Stromal cell of bone marrow (primary cell): Measurements from ENCODE around the gene FAM20C.
"Not testable (repeated sequence)": the region's sequence is repeated elsewhere in the genome, so short reads cannot be mapped to it uniquely, and the experiment has no call there.

ENCODE experiments used
- DNase-seq: peaks from one replicate; pipeline ENCODE4 v3.0.0-alpha.2; 2012; ENCODE audit warnings: low read depth

Gene FAM20C

DNA sequence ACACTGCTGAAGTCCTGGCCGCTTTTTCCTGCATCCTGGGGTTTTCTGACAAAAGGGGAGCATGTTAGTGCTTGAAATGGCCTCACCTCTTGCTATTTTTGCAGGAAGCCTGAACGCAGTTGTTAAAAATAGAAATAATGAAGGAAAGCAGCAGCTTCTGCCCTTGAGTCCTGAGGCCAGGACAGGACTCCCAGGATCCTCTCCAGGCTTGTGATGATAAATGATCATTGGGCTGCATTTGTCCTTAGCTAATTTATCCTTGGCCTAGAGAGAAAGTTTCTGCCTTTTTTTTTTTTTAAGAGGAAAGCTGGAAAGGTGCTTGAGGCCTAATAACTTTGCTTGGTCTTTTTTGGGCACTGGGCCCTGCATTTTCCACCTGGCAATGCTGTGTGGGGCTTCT is 17.7 kb upstream of the FAM20C start:
- no peak for DNase-seq

DNA sequence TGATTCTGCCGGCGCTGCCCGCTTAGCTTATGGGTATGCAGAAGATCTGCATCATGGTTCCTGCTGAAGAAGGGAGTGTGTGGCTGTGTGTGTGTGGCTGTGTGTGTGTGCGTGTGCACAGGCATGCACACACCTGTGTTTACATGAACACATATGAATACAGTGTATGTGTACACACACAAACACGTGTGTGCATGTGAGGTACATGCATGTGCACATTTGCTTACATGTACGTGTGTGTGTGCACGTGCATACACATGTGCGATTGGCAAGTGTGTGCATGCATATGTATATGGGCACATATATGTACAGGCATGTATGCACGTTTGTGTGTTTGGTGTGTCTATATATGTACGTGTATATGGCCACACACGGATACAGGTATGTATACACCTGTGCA is 16.4 kb upstream of the FAM20C start:
- no peak for DNase-seq

DNA sequence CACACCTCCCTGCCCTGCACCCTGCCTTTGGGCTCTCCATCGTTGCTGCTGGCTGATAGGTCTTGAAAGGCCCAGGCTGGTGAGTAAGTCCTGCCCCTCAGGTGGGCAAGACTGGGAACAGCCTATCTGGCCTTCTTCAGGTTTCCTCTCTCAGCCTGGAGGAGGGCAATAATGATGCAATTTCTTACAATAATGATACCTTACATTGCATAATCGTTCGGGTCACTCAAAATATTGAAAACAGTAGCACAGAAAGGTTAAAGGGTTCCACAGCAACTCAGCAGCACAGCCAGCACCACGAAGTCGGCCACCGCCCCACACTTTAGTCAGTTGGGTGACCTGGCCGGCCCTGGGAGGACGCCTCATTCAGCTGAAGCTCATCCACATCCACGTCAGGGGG is 16.0 kb upstream of the FAM20C start:
- DNase-seq, result no peak

DNA sequence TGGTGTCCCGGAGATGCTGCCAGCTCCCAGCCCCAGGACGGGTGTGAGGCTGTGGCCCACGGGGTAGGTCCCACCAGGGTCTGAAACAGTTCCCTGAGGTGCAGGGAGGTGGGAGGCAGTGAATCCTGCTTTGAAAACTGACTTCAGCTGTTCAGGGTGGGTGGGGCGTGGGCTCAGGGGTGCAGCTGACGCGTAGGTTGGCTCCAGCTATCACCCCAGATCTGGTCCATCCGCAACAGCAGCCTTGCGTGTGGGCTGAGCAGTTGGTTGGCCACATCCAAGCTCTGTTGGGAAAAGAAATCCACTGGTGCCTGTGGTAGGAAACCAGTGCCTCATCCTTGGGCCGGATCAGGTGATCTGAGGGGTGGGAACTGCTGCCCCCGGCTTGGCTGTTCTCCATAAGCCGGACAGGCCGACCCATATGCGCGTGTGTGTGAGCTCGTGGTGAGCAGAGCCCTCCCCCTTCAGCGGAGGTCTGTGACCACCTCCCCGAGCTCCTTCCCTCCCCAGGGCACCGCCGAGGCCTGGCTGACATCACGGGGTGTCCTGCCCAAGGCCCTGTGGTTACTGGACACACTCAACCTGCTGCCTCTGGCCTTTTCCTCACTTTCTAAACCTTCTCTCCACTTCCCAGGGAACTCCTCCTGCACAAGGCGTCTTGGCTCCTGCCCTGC is 15.4 kb upstream of the FAM20C start:
- no peak for DNase-seq

DNA sequence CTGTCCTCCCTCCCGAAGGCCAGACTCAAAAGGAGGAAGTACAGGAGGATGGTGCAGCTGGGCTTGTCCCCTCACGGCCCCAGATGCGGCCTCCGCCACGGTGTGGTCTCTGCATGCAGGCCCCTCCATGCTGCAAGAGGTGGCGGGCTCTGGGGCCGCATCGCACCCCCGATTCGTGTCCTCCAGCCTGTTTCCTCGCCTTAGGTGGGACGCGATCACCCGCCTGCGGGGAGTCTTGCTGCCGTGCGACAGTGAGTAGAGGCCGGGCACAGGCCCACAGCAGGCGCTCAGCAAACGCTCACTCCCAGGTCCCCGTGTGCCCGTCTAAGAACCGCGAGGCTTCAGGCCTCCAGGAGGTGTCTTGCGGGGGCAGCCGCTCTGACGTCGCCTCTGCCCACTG is 13.9 kb upstream of the FAM20C start:
- DNase-seq, result no peak

DNA sequence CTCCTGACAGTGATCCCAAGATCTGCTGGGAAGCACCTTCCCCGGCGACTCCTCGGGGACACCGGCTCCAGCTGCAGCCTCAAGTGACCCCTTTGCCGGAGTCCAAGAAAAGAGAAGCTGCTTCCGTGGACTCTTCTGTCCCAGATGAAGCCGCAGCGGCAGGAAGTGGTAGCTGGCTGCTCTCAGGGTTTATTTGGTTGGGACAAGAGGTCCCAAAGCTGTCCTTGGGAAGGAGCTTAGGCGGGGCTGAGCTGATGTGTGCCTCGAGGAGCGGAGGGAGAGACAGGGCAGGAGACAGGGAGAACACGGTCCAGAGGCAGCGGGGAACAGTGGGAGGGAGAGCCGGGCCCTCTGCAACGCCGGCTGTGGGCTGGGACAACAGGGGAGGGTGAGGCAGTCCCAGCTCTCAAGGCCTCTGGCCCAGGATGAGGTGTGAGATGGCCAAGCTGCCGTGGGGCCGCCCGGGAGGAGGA is 13.1 kb upstream of the FAM20C start:
- no peak for DNase-seq

DNA sequence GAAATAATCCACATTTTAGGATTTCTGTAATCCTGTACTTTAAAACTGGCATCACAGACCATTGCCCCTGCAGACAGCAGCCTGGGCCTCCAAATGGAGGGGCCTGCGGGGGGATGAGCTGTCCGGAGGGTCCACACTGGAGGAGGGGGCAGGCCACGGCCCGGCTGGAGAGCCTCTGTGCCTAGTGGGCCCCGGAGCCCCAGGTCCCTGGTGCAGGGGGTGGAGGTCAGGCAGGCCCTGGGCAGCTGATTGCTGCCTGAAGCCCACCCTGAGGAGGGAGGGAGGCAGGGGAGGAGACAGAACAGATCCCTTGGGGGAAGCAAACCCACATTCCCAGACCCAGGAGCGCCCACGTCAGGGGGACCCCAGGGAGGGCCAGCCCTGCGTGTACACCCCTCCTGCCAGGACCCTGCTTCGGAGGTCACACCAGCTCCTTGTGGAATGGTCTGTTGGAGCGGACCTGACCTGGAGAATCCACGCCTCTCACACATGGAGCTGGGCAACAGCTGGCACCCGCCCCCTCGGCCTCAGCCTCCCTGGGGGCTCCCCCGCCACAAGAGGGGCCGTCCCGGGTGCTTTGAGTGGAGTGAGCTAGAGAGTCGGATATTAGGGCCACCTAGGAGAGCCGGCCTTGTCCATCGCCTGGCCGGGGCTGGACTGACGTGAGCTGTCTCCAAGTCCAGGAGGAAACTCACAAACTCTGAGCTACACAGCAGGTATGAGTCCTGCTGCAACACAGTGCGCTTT is 12.2 kb upstream of the FAM20C start:
- no peak for DNase-seq

DNA sequence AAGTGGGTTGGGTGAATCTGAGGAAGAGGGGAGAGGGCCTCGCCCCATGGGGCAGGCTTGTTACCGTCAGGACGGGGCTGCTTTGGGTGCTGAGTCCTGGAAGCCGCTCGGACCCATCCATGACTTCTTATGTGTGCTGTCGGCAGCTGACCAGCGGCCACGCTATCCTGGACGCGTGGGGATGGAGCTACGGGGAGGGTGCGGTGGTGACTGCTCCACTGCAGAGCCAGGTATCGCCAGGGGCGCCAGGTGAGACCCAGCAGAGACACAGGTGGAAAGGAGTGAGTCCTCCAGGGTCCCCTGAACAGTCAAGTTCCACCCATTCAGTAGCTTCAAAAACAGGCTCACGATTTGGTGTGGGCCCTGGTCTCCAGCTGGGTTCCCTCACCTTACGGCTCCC is 10.6 kb upstream of the FAM20C start:
- no peak for DNase-seq

DNA sequence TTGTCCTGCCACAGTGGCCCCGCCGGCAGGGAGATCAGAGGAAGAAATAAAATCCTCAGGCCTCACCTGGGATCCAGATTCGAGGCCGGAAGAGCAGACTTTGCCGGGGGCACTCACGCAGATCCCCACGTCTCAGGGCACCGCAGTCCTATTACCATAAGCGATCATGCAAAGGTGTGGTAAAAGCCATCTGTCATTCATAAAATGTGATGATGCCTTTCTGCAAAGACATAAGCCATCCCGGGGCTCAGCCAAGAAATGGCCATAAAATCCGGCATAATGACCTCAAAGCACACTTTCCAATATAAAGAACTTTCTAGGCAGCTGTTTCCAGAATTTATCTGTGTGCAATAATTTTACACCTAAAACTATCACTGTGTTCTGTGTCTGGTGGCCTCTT is 9.9 kb upstream of the FAM20C start:
- DNase-seq, result not testable (repeated sequence)

DNA sequence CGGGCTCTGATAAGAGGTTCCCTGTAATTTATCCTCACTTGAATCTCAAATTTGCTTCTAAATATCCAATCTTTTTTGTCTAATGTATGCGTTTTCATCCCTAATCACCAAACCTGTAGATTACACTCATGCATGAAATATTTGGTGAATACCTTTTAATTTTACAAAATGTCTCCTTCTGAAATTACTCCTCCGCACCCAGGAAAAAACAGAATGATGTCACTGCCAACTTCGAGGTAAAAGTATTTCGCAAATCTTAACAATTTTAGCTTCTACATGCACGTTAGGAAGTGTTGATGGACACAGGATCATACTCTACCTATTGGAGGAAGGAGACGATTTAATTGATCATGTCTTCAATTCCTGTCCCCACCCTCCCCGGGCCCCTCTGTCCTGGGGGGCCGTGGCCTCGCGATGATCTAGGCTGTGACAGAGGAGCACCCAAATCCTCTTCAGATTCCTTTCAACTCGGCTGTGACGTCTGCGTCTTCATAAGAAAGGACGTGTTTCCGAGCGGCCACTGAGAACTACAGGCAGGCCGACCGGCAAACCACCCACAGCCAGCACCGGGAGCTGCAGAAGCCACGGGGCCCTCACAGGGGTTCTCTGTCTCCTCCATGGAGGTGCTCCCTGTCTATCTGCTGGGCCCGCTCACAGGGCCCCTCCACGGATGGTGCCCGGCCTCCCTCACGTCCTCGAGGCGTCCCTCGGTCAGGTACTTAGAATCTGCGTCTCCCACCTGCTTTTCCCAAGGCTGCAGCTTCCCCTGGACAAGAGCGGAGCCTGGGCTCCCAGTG is 8.7 kb upstream of the FAM20C start:
- no peak for DNase-seq

DNA sequence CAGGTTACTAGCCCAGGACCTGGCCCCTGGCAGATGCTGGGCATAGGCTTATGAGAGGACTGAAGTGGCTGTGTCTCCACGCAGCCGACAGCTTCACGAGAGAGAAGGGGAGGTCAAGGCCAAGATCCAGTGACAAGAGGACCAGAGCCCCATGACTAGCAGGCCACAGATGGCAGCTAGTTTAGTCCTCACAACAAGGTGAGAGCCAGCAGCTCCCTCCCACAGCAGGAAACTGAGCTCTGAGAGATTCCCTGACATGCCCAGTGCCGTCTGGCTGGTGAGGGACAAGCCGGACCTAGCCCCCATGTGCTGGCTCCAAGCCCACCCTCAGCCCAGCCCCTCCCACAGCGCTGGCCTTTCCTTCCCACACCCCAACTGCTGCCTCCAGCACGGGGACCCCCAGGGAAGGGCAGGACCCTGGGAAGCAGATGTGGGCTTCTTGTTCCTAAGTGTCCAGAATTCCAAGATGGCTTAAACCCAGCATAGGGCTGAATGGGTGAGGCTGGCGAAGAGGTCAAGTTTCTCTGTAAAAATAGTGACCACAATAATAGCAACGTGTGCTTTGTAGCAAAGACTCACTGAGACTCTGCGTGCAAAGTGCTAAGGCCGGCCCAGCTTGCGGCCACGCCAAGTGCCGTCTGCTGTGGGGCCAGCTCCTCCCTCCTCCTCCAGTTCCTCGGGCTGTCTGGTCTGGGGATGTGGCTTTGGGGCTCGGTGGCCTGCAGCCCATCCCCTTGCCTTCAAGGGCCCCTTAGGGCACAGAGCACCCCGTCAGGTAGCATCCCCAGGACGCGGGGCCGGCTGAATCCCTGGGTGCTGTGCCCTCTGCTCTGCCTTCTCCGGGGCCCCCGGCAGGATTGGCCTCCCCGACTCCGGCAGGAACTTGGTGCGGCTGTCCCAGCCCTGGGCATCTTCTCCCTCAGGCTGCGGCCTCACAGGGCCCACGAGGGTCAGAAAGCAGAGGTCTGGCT is 7.8 kb upstream of the FAM20C start:
- DNase-seq, result no peak

DNA sequence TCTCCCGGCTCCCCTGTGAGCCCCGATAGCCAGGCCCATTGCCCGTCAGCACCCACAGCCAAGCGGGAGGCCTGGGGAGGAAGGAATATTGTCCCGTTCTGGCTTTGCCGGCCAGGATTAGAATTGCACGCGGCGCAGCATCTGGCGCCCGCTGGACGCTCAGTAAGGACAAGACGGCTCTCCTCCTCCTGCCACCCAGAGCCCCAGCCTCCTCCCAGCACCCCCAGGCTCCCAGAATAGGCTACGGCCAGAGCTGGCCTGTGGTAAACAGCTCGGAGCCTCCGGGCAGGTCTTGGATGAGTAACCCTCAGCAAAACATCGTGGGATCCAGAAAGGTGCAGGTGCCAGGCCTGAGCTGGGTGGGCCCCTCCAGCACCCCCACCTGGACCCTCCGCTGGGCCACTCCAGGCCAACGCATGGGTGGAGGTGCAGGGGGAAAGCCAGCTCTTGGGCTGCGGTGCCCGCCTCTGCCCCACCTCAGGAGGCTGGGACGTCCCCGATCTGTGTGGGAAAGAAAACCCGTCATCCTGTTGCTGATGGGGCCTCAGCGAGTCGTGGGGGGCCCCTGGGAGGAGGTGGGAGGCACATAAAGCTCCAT is 5.8 kb upstream of the FAM20C start:
- DNase-seq, result no peak

DNA sequence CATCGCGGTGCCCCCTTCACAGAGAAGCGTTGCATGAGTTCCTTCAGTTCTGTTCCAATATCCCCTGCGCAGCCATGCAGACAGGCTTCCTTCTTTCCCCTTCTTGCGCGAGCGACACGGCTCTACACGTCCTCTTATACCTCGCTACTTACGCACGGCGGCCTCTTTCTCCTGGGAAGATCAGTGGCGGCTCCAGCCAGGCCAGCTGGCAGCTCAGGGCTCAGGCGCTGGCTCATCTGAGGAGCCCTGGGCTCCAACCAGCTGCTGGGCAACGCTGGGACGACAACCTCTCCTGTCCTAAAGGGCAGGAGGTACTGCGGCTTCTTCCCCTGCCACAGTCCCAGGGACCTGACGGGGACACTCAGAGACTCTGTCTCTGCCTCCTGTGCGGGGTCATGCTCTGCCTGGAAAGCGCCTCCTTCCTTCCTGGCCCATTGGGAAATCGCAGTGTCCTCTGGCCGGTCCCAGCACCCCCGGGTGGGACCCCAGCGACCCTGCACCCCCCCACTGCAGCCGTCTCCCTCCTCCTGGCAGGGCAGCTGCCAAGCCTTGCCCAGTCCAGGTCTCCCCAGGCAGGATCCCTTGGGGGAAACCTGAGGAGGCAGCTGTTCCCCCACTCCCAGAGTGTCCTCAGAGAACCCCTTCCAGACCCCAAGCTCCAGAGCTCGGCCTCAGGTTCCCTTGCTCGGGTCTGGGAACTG is 5.0 kb upstream of the FAM20C start:
- no peak for DNase-seq

DNA sequence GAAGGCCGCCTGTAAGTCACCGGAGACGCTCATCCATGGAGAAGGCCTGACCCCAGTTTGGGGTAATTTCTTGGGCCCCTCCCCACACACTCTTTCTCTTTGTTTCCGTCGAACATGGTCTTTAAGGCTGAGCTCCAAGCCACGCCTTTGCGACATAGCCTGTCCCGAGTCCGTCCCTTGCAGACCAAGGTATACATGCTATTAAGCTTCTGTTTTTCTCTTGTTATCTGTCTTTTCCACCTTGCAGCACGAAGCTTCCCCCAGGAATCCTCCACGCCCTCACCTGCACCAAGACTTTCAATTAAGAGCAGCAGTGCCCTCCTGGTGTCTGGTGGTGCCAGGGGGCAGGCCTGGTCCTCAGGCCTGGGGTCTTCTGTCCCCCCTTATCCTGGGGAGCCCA is 4.2 kb upstream of the FAM20C start:
- no peak for DNase-seq

DNA sequence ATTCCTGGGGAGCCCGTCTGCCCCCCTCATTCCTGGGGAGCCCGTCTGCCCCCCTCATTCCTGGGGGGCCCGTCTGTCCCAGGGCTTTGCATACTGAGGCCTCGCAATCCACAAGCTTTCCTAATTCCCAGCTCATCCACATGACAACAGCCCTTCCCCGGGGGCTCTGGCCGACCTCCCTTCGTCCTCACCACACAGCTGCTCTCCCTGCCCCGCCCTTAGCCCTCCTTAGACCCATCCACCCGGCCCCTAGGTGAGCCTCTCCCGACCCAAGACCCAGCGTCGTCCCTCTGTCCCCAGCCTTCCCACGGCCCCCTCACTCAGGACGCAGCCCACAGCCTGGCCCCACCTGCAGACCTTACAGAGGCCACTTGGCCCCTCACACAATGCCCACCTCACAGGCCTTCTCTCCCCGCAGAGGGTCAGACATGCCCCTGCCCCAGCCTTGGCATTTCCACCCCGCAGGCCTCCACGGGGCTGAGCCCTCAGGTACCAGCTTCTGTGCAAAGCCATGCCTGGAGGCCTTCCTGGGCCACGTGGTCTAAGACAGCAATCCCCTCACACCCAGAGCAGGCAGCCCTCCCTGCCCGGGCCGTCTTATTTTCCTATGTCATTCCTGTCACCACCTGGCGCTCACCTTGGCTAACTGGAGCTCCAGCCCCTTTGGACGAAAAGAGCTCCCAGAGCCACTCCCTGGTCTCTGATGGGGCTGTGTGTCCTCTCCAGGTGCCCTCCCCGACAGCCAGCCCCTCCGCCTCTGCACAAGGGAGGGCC is 3.5 kb upstream of the FAM20C start:
- DNase-seq, result no peak

DNA sequence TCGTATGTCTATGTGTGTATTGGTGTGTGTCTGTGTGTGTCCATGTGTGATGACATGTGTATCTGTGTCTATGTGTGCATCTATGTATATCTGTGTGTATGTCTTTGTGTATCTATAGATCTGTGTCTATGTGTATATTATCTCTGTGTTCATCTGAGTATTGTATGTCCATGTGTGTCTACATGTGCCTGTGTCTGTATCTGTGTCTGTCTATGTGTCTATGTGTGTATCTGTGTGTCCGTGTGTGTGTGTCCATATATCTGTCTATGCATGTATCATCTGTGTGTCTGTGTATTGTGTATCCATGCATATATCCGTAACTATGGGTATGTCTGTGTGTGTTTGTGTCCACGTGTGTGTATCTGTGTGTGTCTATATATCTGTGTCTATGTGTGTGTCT is 2.7 kb upstream of the FAM20C start:
- DNase-seq, result no peak

DNA sequence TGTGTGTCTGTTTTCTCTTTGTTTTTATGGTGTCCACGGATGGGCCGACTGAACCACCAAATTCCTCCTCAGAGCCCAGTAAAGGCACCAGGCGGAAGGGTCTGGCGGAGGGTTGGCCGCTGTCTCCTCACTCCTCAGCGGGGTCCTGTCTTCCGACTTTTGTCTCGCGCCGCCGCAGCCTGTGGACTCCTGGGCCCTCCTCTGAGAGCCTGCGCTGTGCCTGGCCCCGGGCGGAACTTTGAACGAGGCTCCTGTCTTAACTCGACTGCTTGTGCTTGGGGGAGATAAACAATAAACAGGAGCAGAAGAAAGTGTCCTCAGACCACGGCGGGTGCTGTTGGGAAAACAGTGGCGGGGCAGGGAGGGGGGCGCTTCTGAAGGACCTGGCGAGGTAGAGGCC is 2.2 kb upstream of the FAM20C start:
- no peak for DNase-seq

DNA sequence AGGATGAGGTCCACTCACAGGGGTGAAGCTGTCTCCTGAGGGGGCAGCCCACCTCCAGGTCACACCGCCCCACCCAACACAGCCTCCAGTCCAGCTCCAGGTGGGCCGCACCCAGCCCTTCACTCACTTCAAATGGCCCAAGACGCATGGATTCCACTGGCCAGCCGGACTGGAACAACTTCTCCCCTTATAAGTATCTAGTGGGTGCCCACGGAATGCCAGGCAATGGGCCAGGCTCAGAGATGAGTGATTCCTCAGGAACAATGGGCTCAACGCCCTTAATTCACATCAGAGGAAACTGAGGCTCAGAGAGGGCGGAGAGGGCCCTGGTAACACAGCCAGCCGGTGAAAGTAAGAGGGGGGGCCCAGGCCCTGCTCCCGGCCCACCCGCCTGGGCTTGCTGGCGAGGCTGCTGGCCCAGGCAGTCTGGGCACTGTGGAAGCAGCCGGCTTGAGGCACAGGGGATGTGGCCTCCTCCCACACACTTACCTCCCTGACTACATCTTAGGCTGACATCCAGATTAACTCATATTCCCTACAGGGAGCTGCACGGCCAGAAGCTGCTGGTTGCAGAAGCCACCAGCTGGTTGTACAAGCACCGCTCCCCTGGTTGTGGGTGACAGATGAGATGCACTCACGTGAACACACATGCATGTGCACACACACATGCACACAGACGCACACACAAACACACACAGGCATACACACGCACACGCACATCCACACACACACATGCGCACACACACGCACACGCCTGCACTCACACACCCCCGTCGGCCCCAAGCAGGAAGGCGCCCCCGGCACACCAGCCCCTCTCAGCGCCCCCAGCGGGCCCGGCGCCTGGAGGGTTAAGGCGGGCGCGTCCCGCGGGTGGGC is 1.0 kb upstream of the FAM20C start:
- peak; percentile 88 for DNase-seq
